Activated T-cell treated with anti-CD3 and anti-CD28 coated beads, Interleukin-2, amount 50 U/mL, for 4 hours (primary cell): Measurements from ENCODE around the gene RABIF. TPM values are rescaled to one million over a fixed set of nuclear protein-coding genes. Genes with fewer than 3 reads are reported as not detected.
"Not testable (repeated sequence)": the region's sequence is repeated elsewhere in the genome, so short reads cannot be mapped to it uniquely, and the experiment has no call there.

Experiments
- ATAC-seq, 2 donors: fragments of 200-7000 bp; cut with Tn5 transposase; one replicate each; pipeline ENCODE4 v1.10.0; 2021
- DNase-seq: peaks from one replicate; pipeline ENCODE4 v3.0.0-alpha.2; 2020
- H3K27me3 Mint-ChIP-seq: one replicate; pipeline ENCODE4 v1.8.0; 2021; ENCODE audit warnings: low read depth, mixed read lengths
- H3K36me3 Mint-ChIP-seq: one replicate; pipeline ENCODE4 v1.8.0; 2022; ENCODE audit warnings: mixed read lengths; ENCODE audit not compliant: insufficient read depth
- H3K4me1 Mint-ChIP-seq: one replicate; pipeline ENCODE4 v1.8.0; 2021; ENCODE audit warnings: low read depth, mixed read lengths
- H3K4me3 Mint-ChIP-seq: one replicate; pipeline ENCODE4 v1.8.0; 2021; ENCODE audit warnings: mild to moderate bottlenecking, moderate library complexity, mixed read lengths
- H3K9me3 Mint-ChIP-seq: one replicate; pipeline ENCODE4 v1.8.0; 2021; ENCODE audit warnings: mixed read lengths
- total RNA-seq, 3 donors: library from RNA; stranded (reverse); gene quantifications; one replicate each; pipeline ENCODE4 v1.2.1, GENCODE V29; 2021

The RABIF gene
- total RNA-seq, 3 donors from 2014 or later = 9.7 to 10.3 (median 10.2) TPM

DNA sequence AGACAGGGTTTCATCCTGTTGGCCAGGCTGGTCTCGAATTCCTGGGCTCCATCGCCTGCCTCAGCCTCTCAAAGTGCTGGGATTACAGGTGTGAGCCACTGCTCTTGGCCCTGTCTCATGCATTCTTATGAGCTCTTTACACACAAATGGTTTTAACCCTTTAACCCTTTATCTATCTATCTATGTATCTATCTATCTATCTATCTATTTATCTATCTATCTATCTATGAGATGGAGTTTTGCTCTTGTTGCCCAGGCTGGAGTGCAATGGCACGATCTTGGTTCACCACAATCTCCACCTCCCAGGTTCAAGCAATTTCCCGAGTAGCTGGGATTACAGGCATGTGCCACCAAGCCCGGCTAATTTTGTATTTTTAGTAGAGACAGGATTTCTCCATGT, 14.9 kb upstream of the RABIF start:
- not testable (repeated sequence) for H3K9me3 Mint-ChIP-seq, DNase-seq, H3K27me3 Mint-ChIP-seq, ATAC-seq, H3K4me1 Mint-ChIP-seq, H3K4me3 Mint-ChIP-seq
- peaks cover 13% of the 10 kb centered on the region for H3K36me3 Mint-ChIP-seq

DNA sequence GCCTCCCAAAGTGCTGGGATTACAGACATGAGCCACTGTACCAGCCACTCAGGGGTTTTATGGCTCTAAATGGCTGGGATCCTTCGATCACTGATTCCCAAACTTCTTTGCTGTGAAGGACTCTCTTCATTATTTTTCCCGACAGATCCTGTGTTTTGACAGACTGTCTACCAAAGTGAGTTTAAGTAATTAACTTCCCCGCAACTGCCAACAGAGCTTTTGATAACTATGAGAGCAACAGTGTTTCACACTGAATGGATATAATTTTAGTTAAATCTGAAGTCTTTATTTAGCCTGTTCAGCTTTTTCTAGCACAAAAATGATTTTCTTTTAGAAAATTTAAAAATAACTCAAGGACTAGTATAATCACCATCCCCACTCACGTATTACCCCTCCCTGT, 12.6 kb upstream of the RABIF start:
- Mint-ChIP-seq H3K4me1 (no peaks in the 10 kb centered on the region), H3K27me3 (no peaks in the 10 kb centered on the region), H3K36me3 (peaks cover 20% of the 10 kb centered on the region), H3K4me3 (no peak overlapping the region), H3K9me3 (no peaks in the 10 kb centered on the region)
- ATAC-seq (no peak), DNase-seq (no peak)

DNA sequence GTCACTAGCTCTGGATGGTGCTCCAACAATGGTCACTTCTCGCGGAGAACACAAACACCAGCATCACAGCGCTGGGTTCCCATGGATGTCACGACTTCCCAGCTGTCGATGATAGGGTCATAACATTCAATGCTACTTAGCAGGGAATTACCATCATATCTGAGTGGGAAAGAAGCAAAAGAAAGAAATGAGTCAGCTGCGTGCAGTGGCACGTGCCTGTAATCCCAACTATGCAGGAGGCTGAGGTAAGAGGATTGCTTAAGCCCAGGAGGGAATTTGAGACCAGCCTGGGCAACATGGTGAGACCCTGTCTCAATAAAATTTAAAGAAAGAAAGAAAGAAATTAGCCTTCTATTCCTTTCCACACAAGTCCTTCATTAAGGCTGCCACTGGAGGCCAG, 3.6 kb upstream of the RABIF start:
- peaks cover 12% of the 10 kb centered on the region for H3K4me1 Mint-ChIP-seq
- peaks cover 37% of the 10 kb centered on the region for H3K36me3 Mint-ChIP-seq
- ATAC-seq = no peak
- H3K4me3 Mint-ChIP-seq = no peak overlapping the region
- no peaks in the 10 kb centered on the region for H3K9me3 Mint-ChIP-seq
- no peaks in the 10 kb centered on the region for H3K27me3 Mint-ChIP-seq
- no peak for DNase-seq

DNA sequence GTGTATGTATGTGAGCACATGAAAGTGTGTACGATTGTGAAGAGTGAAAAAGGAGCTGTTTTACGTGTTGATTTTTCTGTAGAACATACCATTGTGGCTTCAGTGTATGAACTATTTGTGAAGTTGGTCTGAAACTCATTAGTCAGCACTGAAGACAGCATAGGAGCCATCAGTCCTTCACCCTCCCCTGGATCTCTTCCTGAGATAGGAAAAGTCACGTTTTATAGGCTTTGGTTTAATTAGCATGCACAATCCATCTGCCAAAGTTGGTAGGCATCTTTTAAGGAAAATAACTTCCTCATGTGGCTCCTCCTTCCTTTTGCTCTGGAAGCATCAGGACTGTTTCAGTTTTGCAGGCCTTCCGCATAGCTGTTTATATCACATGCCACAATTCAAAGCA, 1.4 kb upstream of the RABIF start:
- Mint-ChIP-seq H3K9me3 (no peaks in the 10 kb centered on the region), H3K4me1 (peaks cover 15% of the 10 kb centered on the region), H3K4me3 (no peak overlapping the region), H3K36me3 (peaks cover 28% of the 10 kb centered on the region), H3K27me3 (no peaks in the 10 kb centered on the region)
- no peak for ATAC-seq
- DNase-seq = no peak

DNA sequence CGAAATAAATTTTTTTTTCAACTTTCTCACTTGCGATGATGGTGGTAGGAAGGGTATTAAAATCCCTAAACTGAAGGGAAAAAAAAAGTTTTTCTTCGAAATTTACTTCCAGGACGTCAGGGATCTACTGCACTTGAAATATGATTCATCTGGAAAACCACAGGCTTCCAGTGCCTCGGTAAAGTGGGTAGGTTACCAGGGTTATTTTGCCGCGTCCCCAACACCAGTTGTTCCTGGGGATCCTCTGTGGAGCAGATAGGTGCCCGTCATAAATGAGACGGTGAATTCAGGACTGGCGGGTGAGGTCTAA, 773 bp downstream of the RABIF start:
- no peak for ATAC-seq
- H3K4me1 Mint-ChIP-seq = peaks cover 19% of the 10 kb centered on the region
- H3K27me3 Mint-ChIP-seq = no peaks in the 10 kb centered on the region
- no peaks in the 10 kb centered on the region for H3K9me3 Mint-ChIP-seq
- peak overlapping the region; percentile 92 for H3K4me3 Mint-ChIP-seq
- DNase-seq = no peak
- H3K36me3 Mint-ChIP-seq = peaks cover 11% of the 10 kb centered on the region

DNA sequence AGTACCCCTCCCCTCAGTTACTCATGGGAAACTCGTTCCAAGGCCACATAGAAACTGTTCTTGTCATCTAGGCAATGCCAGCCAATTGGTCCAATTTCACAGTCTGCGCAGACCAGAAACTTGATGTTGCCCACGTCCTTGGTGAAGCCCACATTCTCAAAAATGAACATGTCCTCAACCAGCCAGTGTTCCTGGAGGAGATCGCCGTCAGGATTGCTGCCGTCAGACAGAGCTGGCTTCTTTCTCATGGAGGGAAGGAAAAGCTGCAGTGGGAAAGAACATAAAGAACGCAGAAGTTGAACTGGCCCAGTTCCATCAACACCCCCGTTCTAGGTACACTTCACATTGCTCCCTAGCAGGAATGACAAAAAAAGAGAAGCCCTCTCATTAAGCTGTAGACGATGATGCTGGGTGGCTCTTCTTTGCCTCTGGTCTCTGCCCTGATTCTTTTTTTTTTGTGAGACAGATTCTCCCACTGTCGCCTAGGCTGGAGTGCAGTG, 7.9 kb downstream of the RABIF start:
- Mint-ChIP-seq H3K9me3 (no peaks in the 10 kb centered on the region), H3K36me3 (peaks cover 16% of the 10 kb centered on the region), H3K4me3 (no peak overlapping the region), H3K4me1 (peaks cover 12% of the 10 kb centered on the region), H3K27me3 (no peaks in the 10 kb centered on the region)
- ATAC-seq (no peak), DNase-seq (no peak)

DNA sequence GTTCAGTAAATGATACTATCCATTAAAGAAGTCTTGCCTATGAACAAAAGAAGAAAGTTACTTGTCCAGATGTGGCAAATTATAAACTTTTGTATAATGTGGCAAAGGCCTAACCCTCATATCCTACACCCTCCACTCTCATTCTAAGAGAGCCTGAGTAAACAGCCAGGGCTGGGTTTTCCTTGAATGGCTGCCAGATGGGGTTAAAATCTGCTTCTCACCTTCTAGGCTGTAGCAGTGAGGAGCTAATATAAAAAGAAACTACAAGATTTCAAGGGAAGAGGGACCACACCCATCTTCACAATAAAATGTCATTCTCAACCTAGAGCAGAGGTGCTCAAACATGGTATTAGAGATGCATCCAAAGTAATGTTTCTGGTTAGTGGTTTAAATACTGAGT, 8.9 kb downstream of the RABIF start:
- peaks cover 12% of the 10 kb centered on the region for H3K4me1 Mint-ChIP-seq
- DNase-seq = no peak
- ATAC-seq = no peak
- H3K4me3 Mint-ChIP-seq = no peak overlapping the region
- H3K27me3 Mint-ChIP-seq = no peaks in the 10 kb centered on the region
- H3K36me3 Mint-ChIP-seq = peaks cover 16% of the 10 kb centered on the region
- no peaks in the 10 kb centered on the region for H3K9me3 Mint-ChIP-seq

DNA sequence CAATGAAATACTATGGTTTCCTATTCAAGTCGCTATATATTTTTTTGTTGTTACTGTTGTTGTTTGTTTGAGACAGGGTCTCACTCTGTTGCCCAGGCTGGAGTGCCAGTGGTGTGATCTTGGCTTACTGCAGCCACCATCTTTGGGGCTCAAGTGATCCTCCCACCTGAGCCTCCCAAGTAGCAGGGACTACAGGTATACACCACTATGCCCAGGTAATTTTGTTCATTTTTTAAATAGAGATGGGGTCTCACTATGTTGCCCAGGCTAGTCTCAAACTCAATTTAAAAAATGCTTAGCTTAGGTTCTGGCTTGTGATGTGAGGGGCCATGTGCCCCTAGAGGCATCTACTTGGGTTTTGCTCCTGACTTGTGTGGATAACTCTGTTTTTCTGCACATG, 9.8 kb downstream of the RABIF start:
- H3K36me3 Mint-ChIP-seq = peaks cover 16% of the 10 kb centered on the region
- DNase-seq (no peak), ATAC-seq (no peak)

DNA sequence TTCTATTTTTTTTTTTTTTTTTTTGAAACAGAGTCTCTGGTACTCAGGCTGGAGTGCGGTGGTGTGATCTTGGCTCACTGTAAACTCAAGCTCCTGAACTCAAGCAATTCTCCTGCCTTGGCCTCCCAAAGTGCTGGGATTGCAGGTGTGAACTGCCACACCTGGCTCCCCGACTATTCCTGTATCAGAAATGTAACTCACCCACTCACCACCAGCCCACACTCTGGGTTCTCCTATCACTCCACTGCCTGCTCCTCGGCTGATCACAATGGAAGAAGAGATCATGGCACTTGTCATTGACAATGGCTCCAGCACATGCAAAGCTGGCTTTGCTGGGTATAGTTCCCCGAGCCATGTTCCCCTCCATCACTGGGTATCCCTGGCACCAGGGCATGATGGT, 15.9 kb downstream of the RABIF start:
- Mint-ChIP-seq H3K27me3 (peaks cover 3% of the 10 kb centered on the region), H3K4me3 (no peak overlapping the region), H3K4me1 (no peaks in the 10 kb centered on the region), H3K36me3 (no peaks in the 10 kb centered on the region), H3K9me3 (no peaks in the 10 kb centered on the region)
- ATAC-seq (no peak), DNase-seq (no peak)

More for the DNA sequence above, 9.8 kb downstream of the RABIF start:
- H3K4me1 Mint-ChIP-seq = peaks cover 12% of the 10 kb centered on the region
- no peak overlapping the region for H3K4me3 Mint-ChIP-seq
- H3K27me3 Mint-ChIP-seq = no peaks in the 10 kb centered on the region
- no peaks in the 10 kb centered on the region for H3K9me3 Mint-ChIP-seq

DNA sequence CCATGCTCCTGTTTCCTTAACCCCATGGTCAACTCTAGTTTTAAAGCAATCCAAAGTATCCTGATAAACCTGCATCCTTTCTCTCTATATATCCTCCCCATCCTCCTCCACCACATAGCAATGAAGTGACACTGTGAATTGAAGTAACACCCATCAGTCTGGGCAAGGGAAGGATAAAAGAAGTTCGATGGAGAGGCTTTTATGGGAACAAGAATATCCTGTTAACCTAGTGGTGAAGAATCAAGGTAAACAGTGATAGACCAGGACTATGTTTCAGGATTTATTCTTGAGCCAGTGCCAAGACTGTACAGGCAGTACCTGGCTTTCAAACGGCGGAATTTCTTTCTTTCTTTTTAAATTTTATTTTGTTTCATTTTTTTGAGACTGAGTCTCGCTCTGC, 17.6 kb downstream of the RABIF start:
- no peak overlapping the region for H3K4me3 Mint-ChIP-seq
- H3K27me3 Mint-ChIP-seq = peaks cover 10% of the 10 kb centered on the region
- H3K9me3 Mint-ChIP-seq = no peaks in the 10 kb centered on the region
- ATAC-seq = no peak
- no peaks in the 10 kb centered on the region for H3K36me3 Mint-ChIP-seq
- no peak for DNase-seq
- H3K4me1 Mint-ChIP-seq = no peaks in the 10 kb centered on the region

DNA sequence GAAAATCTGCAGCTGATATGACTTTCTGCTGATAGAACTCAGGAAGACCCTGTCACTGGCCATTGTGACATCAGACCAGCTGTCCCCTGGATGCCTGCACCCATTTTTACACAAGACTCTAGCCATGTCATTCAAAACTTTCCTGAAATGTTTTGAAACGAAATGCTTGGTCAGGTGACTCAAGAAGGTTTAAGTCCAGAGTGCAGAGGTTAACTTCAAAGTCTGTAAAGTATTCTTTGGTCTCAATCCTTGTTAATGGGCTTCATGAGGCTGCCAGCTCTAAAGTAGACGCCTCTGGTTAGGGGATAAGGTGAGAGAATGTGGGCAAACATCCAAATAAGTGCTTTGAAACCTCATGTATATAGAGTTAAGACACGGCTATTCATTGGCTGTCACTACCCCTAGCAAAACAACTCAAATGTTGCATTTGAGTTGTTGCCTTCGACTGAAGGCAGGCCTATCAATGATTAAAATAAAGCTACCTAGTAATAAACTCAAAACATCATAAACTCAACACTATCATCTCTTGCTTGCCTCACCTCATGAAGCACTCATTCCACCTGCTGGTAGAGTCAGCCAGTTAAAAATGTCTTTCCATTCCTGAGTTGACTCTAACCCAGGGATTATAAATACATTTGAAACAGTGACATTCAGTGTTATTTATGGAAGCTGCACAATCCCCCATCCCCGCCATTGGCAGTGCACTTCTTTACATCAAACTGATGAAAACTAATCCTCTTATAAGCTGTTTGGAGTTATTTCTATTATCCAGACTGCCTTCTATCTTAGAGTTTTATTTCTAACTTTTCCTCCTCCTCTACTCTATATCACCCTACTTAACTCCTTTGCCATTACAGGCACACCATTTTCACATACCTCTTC, 26.0 kb downstream of the RABIF start:
- DNase-seq = no peak
- no peaks in the 10 kb centered on the region for H3K36me3 Mint-ChIP-seq
- H3K4me1 Mint-ChIP-seq = peaks cover 15% of the 10 kb centered on the region
- peaks cover 59% of the 10 kb centered on the region for H3K27me3 Mint-ChIP-seq
- ATAC-seq = no peak
- H3K9me3 Mint-ChIP-seq = no peaks in the 10 kb centered on the region
- no peak overlapping the region for H3K4me3 Mint-ChIP-seq

DNA sequence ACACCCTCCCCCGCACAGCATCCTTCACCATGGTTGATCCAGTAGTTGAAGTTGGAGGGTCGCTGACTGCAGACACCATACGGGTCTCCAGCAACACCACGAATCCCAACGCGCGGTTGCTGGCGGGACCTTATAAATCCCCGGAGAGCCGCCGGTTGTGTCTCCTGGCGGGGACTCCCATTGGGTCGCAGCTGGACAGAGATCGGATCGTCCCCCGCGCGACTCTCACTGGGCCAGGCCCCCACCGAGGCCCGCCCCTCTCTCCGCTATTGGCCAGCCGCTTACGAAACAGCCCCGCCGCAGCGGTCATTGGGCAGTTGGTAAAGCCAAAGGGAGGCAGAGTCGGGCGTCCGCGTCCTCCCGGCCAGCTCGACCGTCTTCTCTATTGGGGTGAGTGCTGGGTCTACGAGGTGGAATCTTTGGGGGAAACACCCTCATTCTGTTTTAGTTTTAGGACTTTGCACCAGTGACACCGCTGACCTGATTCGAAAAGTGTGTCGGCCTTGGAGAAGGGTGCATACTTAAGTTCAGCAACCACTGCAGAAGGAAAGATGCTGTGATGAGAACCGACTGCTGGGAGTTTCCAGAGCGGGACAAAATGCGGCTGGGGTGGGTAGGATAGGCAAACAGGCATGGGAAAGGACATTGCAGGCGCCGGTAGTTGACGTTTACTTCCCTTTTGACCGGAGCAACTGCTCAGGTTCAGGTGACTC, 27.4 kb downstream of the RABIF start:
- peaks cover 53% of the 10 kb centered on the region for H3K27me3 Mint-ChIP-seq

DNA sequence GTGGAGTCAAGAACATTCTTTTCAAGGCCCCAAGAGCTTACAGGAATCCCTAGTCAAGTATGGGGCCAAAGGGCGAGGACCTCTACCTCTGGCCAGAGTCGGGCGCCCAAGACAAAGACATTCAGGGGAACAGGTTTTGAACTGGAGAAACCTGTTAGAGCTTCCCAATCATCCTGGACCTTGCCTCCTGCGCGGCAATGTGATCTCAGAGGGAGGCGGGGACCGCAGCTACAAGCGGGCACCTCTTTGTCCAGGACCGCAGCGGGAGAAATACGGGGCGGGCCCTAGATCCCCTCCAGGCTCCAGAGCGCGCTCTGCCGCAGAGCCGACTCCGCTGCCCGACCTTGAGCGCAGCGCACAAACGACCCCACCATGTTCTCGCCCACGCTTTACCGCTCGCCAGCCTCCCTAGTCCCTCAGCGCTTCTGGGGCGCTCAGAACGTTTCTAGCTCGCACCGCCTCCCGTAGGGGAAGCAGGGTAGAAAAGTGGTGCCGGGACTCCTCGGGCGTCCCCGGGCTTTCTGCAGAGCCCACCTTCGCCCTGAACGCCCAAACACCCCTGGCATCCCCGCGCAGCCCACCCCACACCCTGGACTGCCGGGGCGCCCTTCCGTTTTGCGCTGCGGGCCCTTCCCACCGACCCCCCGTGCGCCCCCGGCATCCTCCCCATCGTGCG, 28.1 kb downstream of the RABIF start:
- Mint-ChIP-seq H3K4me1 (peaks cover 15% of the 10 kb centered on the region), H3K27me3 (peaks cover 53% of the 10 kb centered on the region), H3K4me3 (peak overlapping the region; percentile 79), H3K9me3 (no peaks in the 10 kb centered on the region), H3K36me3 (no peaks in the 10 kb centered on the region)
- DNase-seq = peak; percentile 33
- peak; percentile 70 to 74 for ATAC-seq

More for the DNA sequence above, 27.4 kb downstream of the RABIF start:
- H3K4me3 Mint-ChIP-seq = peak overlapping the region; percentile 79
- DNase-seq (no peak), ATAC-seq (peak; percentile 82 to 87)
- H3K9me3 Mint-ChIP-seq = no peaks in the 10 kb centered on the region
- peaks cover 15% of the 10 kb centered on the region for H3K4me1 Mint-ChIP-seq
- H3K36me3 Mint-ChIP-seq = no peaks in the 10 kb centered on the region

DNA sequence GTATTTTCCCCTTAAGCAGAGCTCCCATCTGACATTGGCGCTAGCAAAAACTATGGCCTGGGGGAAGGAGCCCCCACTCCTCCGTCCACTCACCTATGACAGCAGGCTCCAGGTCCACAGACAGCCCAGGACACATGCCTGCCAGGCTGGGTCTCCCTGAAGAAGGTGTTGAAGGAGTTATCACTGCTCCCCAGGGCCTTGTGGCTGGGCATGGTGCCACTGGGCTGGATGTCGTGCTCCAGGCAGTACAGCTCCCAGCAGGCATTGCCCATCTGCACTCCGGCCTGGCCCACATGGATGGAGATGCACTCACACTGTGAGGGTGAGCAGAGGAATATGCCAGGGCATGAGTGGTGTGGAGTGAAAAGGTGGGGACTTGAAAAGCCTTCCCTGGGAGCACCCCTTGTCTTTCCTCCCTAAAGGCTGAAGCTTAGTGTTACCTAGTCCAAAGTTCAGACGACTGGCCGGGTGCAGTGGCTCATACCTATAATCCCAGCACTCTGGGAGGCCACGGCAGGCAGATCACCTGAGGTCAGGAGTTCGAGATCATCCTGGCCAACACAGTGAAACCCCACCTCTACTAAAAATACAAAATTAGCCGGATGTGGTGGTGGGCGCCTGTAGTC, 30.0 kb downstream of the RABIF start:
- Mint-ChIP-seq H3K9me3 (no peaks in the 10 kb centered on the region), H3K4me3 (no peak overlapping the region), H3K4me1 (peaks cover 15% of the 10 kb centered on the region), H3K36me3 (no peaks in the 10 kb centered on the region), H3K27me3 (peaks cover 40% of the 10 kb centered on the region)
- DNase-seq = no peak
- no peak for ATAC-seq
